HG03108 (cell line): Measurements from ENCODE around the gene PTK7.

Source experiments
- ATAC-seq: cut with Tn5 transposase; IDR thresholded peaks from one replicate; pipeline ENCODE4 v1.9.1; 2021; ENCODE audit warnings: moderate library complexity; ENCODE audit not compliant: unreplicated experiment

The PTK7 gene

DNA sequence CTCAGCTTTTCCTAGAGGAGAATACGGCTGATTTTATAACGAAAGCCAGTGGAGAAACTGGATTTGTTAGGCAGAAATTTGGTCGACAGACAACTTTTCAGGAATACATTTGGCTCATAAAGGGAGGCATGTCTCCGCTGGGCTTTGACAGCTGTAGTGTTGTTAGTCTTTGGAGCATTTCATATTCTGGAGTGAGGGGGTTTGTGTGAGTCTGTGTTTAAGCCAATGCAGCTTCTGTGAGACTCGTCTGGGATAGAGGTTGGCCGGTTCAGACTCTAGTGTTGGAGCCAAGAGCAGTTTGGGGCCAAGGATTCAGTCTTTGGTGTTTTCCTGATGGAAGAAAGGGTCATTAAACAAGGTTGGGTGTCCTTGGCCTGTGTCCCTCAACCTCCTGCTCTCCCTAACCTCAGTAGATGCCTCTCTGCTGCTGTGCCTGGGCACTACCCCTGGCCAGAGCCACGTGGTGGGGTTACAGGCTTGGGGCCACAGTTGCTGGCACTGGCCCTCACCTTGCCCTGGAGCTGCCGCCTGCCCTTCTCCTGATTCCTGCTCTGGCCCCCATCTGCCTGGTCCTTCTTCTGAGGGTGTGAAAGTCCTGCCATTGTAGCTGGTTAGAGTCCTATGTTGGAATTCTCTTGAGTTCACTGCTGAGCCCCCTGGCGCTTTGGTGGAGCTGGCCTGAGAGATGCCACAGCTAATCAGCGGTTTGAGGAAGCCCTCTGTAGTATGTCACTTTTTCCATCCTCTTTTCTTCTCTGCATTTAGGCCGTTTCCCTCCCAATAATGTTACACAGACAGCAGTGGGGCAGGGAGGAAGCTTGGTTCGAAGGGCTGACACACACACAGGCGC lies 6.9 kb downstream of the PTK7 start:
- ATAC-seq = no peak

DNA sequence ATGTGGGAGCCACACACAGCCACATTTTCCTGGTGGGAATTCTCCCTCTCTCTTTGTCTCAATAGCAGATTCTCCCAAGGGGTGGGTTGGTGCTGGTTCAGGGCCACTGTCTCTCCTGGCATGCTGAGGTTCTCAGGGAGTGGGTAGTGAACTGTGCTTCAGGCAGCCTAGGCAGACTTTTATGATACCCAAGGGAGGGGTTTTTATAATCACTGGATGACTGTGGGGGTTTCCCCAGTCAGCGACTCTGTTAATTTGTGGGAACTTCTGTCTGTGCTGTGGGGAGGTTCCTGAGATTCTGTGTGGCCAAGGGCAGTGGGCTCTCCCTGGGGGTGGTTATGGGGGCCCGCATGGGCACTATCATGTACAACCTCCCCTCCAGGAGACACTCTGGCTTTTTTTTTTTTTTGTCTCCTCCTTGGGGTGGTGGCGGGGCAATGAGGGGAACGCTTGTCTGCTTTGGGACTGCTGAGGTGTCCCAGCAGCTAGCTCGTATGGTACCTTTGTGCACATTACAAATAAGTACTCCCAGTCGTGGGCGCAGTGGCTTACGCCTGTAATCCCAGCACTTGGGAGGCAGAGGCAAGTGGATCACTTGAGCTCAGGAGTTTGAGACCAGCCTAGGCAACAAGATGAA lies 10.0 kb downstream of the PTK7 start:
- no peak for ATAC-seq

DNA sequence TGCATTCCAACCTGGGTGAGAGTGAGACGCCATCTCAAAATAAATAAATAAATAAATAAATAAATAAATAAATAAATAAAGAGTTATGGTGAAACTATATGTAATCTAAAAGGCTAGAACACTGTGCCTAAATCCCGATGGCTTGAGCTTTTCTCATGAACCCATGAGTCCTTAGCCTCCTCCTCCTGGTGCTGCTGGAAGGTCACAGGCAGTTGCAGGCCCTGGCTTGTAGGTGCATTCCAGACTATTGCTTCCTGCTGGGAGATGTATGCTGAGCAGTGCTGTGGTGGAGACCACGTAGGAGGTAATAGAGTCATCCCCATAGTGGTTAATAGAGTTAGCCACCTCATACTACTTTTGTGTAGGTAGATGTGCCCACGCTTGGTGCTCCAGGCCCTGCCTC lies 12.5 kb downstream of the PTK7 start:
- no peak for ATAC-seq

DNA sequence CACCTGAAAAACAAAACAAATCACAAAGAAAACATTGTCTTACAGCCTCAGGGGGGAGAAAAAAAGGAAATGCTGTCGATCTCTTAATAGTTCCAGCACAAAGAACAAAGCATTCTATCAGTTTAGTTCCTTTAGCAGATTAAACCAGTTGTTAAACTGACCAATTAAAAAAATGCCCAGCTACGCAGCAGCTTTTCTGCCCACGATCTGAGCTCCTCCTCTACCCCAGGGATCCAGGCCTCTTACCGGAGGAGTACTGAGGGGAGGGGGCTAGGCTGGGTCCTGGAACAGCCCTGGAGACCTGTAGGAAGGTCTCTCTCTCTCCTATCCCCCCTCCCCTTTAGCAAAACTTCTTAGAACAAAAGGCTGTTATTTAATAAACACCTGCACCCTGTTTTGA lies 13.4 kb downstream of the PTK7 start:
- no peak for ATAC-seq

DNA sequence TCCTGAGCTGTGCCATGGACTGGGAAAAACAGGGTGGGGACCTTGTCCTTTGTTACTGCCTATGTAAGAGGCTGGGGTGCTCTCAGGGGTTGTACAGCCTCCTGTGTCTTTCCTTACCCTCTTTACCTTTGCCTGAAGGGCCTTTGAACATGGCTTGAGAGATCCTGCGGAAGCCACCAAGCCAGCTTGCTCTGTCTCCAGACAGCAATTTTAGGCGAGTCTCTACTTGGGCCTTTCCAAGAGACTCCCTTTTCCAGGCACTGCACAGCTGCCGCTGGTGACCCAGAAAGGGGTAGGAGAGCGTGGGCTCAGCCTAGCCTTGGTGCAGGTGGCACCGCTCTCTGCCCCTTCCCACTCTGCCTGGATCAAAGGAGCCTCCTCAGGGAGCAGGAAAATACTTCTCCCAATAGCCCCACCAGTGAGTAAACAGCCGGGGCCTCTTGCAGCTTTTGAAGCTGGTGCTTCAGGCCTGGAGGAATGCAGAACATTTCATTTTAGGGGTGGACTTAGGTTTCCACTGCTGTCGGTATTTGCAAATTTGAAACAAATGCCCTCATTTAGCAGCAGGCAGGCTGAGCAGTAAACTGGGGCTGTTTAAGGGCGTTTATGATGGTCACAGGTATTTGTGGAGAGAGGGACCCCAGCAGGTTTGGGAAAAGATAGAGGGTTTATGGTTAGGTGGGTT lies 13.9 kb downstream of the PTK7 start:
- no peak for ATAC-seq

DNA sequence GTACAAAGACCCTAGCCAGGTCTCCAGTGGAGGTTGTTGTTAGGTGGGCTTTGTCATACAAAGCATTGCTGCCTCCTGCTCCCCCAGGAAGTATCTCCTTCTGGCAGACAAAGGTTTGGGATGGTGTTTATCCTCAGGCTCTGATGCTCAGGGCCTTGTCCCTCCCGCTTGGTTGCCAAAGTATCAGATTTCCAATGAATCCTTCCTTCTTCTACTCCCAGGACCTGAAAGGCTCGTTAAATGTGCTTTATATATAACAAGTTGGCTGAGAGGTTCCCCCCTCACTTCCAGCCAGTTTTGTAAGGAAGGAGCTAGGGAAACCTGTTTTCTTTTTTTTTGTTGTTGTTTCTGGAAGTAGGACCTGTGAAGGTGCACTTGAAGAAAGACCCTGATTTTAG lies 14.4 kb downstream of the PTK7 start:
- ATAC-seq = no peak

DNA sequence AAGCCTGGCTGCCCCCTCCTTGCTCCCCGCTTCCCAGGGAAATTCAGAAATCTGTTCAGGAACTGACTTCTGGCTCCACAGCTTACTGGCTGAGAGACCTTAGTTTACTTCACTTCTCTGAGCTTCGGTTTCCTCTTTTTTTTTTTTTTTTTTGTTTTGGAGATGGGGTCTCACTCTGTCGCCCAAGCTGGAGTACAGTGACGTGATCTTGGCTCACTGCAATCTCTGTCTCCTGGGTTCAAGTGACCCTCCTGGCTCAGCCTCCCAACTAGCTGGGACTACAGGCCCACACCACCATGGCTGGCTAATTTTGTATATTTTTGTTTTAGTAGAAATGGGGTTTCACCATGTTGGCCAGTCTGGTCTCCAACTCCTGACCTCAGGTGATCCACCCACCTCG lies 14.9 kb downstream of the PTK7 start:
- no peak for ATAC-seq

DNA sequence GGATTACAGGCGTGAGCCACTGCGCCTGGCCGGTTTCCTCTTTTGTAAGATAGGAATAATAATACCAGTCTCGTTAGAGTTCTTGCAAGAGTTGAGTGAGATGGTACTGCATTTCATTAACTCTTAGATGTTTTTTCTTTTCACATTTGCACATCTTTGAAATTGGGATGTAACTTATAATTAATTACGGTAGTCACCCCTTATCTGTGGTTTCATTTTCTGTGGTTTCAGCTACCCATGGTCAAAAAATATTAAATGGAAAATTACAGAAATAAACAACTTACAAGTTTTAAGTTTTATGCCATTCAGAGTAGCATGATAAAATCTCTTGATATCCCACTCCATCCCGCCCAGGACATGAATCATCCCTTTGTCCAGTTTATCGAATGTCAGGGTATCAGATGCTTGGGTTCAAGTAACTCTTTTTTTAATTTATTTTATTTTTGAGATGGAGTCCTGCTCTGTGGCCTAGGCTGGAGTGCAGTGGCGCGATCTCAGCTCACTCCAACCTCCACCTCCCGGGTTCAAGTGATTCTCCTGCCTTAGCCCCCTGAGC lies 15.4 kb downstream of the PTK7 start:
- no peak for ATAC-seq

DNA sequence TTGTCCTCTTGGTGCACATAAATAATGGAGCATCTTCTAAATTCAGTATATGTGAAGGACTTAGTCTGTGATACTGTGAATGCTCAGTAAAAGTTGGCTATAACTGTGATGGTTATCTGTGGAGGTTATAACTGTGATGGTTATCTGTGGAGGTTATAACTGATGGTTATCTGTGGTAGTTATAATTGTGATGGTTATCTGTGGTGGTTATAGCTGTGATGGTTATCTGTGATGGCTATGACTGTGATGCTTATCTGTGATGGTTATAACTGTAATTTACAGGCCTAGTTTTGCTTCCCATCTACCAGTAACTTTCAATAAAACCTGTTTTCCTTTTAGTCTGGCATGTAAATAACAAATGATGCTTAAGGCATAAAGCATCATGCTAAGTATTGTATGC lies 16.5 kb downstream of the PTK7 start:
- ATAC-seq = no peak

DNA sequence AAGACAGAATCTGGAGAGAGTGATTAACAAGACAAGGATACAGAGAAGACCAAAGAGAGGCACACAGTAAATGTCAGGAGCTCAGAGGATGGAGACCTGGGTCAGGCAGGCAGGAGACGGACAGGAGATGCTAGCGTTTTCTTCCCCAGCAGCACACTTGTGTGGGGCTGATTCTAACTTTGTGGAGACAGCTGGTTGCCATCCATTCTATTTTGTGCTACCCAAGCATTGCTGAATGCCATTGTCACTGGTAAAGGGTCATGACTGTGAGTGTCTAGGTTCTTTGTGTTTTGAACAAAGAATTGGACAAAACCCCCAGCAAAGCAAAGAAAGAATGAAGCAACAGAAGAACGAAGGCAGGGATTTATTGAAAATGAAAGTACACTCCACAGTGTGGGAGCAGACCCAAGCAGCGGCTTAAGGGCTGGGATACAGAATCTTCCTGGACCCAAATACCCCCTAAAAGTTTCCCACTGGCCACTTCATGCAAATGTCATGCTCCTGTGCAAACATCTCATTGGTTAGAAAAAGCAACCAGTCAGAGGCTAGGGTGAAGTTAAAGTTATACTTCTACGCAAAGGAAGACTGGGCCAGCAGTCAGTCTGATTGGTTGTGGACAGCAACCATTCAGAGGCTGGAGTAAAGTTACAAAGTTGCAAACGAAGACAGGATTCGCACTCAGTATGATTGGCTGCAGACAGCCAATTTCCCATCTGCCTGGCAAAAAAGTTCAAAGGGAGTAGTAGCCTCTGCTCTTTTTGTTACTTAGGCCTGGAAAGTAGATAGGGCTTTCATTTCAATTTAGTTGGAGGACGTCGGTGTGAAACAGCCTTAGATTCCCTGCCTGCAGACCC lies 17.5 kb downstream of the PTK7 start:
- no peak for ATAC-seq

DNA sequence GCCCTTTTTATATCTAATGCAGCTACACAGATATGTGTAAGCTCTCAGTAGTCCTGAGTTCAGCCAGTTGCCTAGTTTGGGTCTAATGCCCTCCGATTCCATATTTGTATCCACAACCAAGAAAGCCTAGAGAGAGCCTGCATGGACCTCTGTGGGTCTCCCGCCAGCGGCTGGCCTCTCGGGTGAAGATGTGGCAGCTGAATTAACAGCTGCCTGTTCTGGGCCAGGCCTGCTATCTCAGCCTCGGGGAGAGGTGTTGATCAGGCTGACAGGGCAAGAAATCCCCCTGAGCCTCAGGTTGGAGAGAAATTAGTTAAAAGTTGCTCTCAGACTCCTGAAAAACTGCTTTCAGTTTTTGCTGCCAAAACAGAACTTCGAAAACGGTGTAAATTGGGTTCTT lies 19.8 kb downstream of the PTK7 start:
- no peak for ATAC-seq

DNA sequence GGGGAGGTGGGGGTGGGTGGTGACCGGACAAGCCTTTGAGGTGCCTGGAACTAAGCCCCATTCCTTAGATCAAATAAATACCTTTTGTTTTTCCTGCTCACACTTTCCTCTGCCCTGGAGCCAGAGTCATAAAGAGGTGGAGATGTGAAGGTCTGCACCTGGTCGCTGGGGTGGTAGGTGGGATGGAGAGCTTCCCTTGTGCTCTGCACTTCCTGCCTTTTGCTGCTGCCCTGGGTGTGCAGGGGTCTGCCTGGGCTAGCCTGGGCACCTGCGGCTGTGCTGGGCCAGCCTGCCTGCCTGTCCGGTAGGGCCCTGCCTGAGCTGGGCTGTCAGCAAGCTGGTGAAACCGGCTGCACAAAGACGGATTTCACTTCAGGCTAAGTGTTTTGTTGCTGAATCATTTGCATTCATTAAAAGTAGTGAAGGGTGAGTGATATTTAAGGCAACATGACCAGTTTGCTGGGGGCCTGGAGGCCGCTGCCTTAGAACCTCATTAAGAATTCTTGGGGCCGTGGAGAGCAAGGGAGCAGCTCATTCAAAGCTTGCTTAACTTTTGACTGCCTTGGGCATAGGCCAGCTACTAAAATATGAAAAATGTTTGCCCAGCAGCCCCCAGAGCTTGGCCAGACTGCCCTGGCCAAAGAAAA lies 20.5 kb downstream of the PTK7 start:
- ATAC-seq = no peak

DNA sequence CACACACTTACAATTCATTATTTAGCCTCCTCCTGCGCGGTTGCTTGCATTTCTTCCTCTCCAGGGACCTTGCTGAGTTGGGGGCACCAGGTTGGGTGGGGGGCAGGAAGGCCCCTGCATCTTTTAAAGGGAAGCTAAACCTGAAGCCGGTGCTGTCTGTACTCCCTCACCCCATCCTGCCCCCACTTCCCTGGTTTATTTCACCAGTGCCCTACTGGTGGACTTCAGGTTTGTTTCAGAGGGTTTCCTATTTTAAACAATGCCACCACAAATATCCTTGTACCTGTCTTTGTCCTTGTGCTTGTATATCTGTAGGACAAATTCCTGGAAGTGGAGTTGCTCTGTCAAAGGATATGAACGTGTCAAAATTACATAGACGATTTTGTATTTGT lies 21.0 kb downstream of the PTK7 start:
- no peak for ATAC-seq

DNA sequence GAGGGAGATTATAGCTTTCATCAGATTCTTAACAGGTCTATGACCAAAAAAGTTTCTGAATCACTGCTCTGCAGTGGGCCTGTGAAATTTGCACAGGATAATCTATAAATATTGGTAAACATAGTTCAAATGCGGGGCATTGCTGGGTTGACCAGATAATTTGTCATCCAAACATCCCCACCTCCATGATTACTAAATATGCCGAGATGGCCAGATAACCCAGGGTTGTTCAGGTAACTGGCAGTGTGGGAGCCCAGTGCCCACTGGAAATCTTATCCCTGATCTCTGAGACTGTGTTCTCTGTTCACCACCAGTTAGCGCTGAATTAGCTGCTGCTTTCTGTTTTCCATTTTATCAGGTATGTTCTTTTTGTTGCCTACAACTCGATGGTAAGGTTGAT lies 21.4 kb downstream of the PTK7 start:
- ATAC-seq = no peak

DNA sequence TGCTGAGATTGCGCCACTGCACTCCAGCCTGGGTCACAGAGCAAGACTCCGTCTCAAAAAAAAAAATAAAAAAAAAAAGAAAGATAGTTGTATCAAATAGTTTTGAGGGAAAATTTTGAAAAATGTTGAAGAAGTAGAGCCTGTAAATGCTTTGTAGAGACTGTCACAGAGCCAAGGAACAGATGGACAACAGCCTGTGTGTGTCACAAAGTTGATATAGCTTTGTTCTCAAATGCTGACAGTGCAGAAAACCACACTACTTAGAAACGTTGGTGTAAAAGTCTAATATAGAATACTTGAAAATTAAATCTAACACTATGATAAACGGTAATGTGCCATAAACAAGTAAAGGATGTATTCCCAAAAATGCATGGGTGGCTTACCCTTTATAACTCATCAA lies 25.4 kb downstream of the PTK7 start:
- no peak for ATAC-seq

DNA sequence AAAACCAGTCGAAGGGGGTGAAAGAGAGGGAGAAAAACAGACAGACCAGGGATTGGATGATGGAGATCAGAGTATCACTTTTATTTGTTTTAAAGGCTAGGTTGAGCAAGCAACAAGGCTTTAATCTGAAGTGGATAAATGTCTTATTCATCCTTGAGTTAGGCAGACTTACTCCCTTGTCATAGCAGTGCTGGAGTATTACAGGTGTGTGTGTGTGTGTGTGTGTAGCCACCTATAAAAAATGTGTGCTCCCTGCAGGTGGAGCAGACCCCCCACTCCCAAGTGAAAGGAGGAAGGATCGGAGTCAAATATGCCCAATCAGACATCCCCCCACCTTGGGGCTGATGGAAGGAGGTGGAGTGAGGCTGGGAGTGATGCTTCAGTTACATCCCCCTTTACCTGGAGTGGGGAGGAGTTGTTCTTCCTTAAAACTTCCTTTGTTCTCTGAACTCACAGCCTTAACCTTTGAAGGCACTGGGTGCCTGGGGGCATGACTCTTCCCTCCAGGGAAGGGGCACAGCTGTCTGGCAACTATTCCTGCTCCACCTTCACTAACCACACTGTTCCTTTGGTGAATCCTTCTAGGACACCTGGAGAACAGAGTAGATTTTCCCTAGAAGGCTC lies 27.3 kb downstream of the PTK7 start:
- no peak for ATAC-seq

DNA sequence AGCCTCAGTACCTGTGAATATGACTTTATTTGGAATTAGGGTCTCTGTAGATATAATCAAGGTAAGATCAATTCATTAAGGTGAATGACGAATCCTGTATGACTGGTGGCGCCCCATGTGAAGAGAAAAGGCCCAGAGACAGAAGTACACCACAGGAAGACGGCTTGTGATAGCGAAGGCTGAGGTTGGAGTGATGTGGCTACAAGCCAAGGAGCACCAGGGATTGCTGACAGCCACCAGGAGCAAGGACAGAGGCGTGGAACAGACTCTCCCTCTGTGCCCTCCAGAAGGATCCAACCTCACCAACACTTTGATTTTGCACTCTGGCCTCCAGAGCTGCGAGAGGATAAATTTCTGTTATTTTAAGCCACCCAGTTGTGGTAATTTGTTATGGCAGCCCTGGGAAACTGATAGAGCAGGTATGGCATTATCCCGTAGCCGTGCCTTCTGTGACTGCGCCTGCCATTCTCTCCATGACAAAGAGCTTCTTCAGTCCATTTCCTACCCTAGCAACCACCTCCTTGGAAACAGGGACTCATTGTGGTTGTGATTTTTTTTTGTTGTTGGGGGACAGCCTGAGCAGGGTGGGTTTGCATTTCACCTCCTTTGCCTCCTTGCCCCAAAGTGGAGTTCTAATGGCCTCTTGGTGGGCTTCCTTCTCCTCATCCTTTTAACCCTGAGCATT lies 29.6 kb downstream of the PTK7 start:
- ATAC-seq = no peak

DNA sequence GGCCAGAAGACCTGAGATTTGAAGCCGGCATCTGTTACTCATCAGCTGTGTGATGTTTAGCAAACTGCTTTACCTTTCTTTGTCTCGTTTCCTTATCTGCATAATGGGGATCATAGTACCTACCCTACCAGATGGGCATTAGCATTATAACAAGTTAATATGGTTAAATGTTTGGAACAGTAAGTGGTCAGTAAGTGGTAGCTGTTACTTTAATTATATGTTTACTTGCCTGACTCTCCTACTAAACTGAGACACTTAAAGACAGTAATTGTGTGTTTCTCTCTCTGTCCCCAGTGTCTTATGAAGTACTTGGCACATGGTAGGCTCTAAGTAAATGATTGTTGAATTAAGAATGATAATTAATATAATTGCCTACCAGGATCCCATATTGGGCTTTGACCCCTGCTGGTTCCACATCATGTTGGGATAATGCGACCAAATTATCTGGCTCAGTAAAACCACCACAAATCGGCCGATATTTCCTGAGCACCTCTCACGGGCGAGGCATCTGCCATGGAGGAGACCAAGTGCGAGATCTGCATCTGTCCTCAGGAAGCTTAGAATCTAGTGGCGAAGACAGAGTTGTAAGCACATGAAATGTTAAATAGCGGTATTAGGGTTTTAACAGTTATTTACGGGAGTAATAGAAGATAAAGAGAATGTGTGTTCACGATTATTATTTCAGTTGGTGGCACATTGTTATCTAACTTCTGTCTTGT lies 31.4 kb downstream of the PTK7 start:
- no peak for ATAC-seq
